GM21390 (cell line): ENCODE data around the gene INPP5D.
A peak's percentile ranks its signal among the peaks of the same experiment; 100 is the strongest.
"Not testable (repeated sequence)": the region's sequence is repeated elsewhere in the genome, so short reads cannot be mapped to it uniquely, and the experiment has no call there.

ENCODE experiments used
- ATAC-seq: cut with Tn5 transposase; IDR thresholded peaks from one replicate; pipeline ENCODE4 v1.9.1; 2021; ENCODE audit not compliant: unreplicated experiment

INPP5D gene

DNA sequence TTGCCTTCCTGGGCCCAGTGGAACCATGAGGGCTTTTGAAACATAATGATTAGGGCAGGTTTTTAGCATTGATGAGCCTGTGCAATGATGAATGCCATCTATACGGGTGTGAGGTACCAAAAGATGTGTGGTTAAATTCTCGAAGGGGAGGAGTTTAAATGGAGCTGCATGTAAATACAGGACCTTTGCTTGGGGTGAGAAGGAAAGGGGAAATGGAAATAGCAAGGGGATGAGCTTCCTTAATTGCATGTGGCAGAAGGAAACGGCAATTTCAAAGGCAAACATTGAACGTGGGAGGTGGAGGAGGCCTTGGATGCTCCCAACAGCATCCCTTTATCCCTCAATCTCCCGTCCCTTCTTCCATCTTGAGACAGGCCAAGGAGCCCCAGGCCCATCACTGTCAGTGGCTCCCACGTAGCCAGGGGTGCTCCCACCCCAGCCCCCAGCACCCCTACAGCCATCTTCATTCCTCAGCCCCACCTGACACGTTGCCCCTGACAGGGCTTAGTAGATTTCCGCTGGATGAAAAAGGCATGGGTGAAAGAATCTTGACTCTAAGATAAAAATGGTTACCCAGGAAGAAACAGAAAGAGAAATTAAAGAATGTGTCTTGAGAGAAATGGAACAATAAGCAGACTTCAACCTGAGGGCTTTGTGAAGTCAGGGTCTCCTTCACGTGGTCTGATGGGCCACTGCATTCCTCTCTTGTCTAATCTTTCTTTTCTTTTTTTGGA, 32.5 kb downstream of the INPP5D start:
- ATAC-seq = peak; percentile 50

DNA sequence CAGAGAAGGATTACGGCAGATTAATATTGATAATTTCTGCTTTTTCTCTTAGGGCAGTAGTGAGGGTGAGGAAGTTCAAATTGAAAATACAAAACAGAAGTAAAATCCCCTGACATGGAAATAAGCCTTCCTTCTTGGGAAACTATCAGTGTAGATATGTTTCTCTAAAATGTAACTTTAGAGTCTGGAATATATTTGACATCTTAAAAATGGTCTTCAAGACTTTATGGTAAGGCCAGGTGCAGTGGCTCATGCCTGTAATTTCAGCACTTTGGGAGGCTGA, 33.0 kb downstream of the INPP5D start:
- ATAC-seq = no peak

DNA sequence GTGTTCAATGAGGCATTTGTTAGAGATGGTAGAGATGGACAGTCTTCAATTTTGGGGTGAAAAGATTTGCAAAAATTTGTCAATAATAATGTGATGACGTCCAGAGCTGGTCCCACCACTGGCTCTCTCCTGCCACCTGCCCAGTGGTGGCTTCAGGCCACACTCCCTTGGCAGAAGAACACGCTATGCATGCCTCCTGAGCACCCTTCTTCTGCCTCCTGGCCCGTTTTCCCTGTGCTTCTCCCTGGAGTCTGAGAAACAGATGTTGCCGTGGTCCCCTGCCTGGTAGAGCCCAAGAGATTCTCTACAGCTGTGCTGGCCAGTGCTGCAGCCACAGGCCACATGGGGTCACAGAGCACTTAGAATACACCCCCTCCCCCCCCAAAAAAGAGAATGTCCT, 33.6 kb downstream of the INPP5D start:
- ATAC-seq = no peak

DNA sequence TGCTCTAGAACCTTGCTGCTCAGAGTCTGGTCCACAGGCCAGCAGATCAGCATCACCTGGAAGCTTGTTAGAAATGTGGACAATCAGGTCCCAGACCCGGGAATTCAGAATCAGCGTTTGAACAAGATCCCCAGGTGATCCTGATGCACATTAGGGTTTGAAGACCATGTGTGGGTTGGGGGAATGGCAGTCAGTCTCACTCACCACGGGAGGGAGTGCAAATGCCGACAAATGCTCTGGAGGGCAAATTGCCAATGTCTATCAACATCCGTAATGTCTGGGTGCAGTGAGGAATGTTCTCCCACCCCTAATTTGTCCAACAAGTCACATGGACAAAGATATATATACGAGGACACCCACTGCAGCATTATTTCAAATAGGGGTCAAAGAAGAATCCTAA, 34.5 kb downstream of the INPP5D start:
- no peak for ATAC-seq

DNA sequence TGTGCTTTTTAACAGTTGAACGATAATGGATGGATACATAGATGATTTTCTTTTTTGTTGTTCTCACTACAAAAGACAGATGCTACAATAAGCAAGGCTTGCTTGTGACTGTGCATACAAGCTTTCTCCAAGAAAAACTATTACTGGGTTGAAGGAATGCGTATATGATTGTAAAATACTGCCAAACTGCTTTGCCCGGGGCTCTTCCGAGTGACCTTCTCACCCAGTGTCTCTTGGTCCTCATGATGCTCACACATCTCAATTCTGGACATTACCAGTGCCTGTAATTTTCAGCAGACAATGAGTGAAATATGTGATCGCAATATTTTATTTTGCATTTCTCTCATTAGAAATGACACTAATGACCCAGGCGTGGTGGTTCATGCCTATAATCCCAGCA, 35.9 kb downstream of the INPP5D start:
- ATAC-seq = no peak

DNA sequence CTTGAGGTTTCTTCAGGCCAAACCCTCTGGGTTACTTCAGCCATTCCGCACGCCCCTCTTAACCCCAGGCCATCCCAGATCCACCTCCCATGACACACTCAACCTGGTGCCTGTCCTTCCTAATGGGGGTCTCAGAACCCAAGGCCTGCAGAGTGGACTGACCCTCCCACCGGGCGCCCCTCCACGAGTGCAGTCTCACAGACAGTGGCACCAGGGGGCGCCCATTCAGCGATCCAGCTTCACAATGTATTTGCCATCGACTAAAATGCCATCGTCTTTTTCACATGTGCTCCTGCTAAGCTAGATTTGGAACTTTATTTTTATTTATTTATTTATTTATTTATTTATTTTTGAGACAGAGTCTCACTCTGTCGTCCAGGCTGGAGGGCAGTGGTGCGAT, 38.5 kb downstream of the INPP5D start:
- ATAC-seq = no peak

DNA sequence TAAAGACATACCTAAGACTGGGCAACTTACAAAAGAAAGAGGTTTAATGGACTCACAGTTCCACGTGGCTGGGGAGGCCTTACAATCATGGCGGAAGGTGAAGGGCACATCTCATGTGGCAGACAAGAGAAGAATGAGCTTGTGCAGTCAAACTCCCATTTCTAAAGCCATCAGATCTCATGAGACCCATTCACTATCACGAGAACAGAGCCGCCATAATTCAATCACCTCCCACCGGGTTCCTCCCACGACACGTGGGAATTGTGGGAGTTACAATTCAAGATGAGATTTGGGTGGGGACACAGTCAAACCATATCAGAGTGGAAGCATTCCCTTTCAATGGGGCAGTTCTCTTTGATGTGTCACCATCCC, 39.7 kb downstream of the INPP5D start:
- not testable (repeated sequence) for ATAC-seq

DNA sequence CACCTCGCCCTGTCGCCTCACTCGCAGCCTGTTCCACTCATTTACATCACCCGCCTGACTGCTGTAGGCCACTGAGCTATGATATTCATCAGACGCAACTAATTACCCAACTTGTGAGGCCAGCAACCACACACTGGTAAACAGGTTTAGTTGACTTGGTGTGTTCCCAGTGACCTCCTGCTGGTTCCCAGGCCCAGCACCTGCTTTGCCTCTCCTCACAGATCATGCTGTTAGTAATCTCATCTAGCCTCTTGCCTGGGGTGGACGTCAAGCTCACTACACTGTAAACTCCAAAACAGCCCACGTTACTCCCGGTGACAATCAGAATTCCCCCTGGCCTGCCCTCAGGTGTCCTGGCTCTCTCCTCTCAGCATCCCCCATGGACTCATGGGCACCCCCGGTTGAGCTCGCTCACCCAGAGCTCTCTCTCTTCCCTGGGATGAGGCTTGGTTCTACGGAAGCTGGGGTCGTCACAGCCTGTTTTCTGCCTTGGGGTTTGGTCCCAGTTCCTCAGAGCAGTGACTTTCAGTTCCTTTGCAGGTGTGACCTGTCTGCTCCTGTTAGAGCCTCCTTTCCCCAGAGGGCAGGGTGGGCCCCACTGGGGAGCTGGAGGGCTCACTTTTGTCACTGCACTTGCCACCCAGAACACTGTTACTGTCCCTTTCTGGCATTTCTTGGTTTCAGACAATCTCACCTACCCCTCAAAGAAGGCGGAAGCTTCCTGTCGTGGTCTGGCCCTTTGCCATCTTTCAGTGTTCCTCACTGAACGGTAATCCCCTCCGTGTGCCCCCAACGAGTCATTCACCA, 40.3 kb downstream of the INPP5D start:
- peak; percentile 80 for ATAC-seq

DNA sequence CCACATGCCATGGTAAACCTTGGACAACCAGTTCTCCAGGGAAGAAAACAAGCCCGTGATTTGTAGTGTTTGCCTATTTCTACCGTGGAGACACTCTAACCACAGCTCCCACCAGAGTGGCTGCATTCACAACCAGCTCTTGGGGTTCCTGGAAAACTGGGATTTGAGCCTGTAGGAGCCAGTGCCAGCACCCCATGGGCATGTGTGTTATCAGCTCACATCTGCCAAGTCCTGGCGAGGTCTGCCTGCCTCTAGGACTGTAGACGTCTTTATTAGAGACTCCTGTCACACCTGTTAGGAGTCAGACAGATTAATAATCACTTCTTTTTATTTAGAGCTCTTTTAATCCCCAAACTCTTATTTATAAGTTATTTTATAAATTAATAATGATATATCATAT, 41.0 kb downstream of the INPP5D start:
- no peak for ATAC-seq

DNA sequence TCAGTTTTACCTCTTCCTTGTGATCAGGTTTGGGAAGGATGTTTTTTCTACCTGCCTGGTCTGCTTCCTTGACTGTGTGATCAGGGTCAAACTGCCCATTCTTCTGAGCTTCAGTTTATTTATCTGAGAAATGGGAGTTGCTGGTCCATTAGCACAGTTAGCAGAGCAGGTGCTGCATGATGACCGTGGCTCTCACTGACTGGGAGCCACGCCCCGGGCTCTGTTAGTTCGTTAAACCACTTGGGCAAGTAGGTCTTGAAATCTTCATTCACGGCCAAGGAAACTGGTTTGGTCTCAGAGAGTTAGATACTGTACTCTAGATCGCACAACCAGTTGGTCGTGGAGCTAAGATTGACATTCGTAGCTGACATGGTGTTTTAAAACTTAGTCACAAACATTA, 41.7 kb downstream of the INPP5D start:
- no peak for ATAC-seq

DNA sequence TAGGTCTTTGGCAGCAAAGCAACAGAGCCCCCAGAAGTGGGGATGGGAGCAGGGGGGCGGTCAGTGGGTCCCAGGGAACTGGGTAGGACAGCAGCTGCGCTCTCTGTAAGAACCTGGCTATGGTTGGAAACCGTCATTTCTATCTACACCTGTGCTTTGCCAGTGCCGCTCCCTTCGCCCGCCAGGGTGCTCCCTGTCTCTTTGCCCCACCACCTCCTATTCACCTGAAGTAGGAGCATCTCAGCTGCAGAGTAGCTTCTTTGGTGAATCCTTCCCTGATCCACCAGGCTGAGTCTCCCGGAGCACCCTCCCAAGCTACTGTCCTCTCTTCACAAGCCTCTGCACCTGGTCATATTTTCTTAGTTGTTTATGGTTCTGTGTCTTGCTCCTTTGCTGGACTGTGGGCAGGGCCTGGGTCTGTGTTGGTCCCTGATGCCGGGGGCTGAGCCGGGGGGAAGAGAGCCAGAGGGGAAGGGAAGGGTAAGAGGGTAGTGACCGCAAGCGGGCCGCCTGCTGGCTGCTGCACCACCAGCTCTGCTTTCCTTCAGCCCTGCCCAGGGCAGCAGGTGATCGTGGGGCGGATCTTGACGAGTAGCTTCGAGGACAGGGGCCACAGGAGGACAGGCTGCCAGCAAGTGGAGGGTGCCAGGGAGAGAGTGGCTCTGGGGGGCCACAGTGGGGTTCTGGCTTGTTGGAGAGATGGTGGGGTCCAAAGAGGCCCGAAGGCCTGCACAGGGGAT, 45.2 kb downstream of the INPP5D start:
- ATAC-seq = no peak

DNA sequence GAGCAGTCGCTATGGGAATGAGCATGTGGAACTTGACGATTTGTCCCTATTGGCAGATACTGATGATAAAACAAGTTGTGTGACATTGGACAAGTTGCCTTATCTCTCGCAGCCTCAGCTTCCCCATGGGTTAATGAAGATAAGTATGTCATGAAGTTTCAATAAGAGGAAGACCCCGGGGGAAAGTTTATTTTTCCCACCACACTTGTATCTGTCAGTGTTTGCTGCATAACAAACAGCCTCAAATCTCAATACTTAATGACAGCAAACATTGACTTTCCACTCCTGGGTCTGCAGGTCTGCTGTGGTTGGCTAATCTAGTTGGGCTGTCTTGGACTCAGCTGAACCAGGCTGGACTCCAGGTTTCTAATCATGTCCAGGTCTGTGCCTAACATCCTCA, 45.8 kb downstream of the INPP5D start:
- ATAC-seq = no peak

DNA sequence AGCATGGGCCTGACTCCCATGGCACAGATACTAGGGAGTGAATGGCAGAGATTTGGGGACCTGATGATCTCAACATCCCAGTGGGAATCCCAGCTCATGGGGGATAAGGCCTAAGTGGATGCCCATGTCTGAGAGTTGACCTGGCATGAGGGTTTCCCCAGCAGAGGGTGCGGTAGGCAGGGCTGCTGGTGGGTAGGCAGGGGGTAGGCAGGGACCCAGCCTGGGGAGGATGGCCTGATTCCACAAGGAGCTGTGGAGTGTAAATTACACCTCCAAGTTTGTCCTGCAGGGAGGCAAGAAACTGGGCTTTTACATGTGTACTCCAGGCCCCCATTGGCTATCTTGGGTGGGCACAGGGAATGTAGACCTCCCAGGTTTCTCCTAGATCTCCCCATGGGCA, 46.9 kb downstream of the INPP5D start:
- no peak for ATAC-seq

DNA sequence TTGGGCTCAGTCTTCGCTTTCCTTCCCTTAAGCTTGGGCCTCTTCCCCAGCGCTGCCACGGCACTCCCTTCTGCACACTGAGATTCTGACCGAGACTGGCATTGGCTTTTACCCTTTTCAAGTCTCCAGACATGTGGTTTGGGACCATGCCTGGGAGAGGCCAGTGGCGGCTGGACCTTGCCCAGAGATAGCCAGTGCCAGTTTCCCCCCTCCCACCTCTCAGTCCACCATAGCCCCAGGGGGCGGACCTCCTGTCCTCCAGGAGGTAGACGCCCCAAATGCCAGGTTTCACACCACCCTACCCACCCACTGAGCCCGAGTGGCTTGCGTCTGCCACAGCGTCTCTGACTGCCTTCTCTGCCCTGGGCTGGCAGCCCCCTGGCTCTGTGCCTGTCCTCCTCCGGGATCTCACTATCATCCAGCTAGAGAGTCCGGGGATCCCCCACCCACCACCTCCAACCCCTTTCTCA, 47.7 kb downstream of the INPP5D start:
- ATAC-seq = no peak

DNA sequence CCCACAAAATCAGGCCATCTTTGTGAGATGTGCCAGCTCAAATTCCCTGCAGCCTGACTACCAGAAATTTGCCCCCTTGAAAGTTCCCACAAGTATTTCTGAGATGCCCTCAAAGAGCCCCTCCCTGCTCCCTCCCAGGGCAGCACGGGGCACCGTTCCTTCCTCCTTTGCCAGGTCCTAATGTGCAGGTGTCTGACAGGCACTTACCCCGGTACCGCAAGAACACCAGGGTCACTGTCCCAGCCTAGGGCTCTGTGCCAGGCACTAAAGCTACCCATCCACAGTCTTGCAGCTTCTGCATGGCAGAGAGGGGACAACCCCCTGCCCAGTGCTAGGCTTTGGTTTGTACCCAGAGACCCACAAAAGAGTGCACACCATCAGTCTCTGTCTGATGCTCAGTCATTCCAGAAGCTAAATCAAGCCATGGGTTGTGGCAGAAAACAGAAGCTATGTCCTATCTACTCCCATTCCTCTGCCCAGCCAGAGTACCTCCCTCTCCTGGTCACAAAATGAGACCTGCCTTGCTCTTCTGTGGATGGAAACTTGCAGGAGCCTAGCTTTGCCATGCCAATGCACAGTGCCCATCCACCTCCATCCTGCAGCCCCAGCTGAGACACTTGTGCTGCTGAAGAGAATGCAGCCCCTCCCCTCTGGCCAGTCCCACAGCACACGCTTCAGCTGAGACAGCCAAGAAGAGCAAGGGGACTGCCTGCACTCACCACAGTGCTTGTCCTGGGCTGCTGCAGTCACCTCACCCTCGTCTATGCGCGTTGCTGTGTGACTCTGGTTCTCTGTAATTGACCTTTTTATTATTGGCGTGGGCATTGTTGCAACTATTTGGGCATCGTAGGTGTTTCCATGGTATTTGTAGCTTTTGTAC, 48.7 kb downstream of the INPP5D start:
- ATAC-seq = no peak

DNA sequence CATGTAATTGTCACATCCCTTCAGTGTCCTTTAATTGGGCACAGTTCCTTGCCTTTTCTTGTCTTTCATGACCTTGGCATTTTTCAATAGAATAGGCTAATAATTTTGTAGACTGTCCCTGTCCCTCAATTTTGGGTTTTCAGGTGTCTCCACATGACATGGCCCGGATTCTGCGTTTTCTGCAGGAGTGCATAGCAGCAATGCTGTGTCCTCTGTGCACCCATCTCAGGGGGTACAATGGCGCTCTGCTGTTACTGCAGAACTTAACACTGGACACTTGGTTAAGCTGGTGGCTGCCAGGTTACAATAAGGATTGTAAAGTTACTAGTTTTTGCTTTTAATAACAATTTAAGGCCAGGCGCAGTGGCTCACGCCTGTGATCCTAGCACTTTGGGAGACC, 51.3 kb downstream of the INPP5D start:
- no peak for ATAC-seq

DNA sequence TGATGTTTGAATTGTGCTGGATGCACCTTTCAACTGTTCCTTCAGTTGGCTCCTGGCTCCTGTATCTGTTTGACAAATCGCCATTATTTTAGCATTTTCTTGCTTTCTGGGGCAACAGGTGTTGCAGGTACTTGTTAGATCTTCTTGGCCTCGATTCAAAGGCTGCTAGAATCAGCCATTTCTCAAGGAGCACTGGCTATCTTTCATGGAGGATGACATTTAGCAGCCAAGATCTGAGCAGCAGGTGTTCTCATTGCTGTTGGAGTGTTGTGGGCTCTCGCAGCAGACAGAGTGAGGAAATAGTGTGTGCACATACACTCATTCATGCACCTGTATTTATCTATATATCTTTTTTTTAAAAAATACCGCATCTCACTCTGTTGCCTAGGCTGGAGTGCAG, 52.2 kb downstream of the INPP5D start:
- ATAC-seq = no peak

DNA sequence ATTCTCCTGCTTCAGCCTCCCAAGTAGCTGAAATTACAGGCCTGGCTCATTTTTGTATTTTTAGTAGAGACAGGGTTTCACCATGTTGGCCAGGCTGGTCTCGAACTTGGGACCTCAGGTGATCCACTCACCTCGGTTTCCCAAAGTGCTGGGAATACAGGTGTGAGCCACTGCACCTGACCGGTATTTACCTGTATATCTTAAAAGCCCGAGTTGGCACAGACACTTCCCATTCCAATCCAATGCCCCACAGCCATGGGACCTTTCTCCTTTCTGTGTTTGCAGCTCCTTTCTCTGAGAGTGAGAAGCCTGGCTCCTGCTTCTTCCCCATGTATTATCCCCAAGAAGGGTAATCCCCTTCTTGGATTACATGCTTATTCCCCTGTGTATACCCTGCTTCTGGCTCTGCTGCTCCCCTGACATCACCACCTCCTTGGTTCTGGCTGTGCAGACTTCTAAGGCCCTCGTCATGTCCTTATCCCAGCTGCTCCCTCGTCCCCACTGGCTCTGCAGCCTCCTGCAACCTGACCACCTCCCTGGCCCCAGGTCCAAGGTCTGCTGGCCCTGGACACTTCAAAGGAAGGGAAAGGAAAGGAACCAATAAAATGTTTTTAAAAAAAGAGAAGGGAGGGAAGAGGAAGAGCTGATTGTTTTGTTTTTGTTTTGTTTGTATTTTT, 52.8 kb downstream of the INPP5D start:
- ATAC-seq = no peak

DNA sequence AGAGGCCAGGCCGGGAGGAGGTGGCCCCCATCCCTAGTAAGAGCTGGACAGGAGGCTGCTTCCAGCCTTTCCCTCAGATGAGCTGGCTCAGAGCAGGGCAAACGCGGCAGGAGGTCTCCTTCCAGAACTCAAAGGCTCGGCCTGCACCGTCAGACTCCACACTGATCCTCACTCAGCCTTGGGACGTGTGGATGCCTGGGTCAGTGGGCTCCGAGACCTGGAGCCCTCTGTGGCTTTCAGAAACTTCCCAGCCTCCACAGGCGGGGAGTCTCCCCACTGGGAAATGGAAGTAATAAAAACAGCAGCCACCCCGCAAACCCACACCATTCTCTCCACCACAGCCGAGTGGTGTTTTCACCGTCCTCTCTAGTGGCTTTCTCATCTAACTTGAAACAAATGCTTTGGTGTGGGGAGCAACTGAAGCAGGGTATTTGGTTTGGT, 54.3 kb downstream of the INPP5D start:
- ATAC-seq = no peak

DNA sequence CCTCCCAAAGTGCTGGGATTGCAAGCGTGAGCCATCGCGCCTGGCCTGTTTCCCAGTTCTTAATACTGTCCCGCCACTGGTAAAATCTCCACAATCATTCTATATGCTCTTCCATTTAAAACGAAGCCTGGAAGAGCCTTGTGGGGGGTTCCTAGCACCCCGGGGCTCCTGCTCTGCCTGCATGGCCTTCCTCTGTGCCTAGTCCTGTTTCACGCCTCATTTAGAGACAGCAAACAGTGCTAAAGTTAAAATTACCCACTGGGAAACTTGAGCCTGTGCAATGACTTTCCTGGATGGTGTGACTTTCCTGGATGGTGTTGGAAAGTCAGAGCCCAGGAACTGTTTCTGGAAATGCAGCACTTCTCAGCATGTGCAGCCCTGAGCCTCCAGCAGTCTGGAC, 55.0 kb downstream of the INPP5D start:
- no peak for ATAC-seq
